ENCODE results near the gene BOK. TPM values are rescaled to one million over a fixed set of nuclear protein-coding genes. Genes with fewer than 3 reads are reported as not detected.

Gene BOK
- total RNA-seq, 1 donor from 2014 or later, result 35.1 TPM

GRCh38 chr2:241545523-241546473 is 12.7 kb upstream of the BOK start:
- intact Hi-C loops (cut with DNase I), result no loop called here

DNA sequence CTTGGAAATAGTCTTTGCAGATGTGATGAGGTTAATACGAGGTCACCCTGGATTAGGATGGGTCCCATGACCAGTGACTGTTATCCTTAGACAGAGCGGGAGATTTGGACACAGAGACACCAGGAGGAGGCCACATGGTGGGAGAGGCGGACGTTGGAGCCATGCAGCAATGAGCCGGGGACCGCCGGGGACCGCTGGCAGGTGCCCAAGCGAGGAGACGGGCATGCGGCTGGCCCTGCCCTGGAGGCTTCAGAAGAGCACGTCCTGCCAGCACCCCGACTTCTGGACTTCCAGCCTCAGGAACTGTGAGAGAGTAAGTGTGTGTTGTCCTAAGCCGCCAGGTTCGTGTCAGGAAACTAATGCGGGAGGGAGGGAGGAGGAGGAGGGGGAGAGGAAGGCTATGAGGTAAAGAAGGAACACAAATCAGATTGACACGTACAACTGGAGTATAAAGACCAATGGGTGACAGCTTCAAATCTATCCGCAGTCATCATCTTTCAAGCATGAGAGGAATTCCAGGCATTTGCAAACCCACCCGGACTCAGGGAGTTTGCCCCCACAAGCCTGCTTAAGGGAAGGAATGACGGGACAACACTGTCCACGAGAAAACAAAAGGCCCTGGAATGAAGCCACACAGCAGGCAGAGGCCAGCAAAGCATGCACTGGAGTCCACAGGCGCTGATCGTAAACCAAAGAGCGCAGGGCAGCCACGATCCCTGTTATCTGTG is 11.6 kb upstream of the BOK start:
- Histone ChIP-seq H3K4me3 (no peak overlapping the region), H3K27me3 (no peaks in the 10 kb centered on the region), H3K36me3 (no peaks in the 10 kb centered on the region), H3K9me3 (no peaks in the 10 kb centered on the region), H3K27ac (no peak overlapping the region), H3K4me1 (peaks cover 11% of the 10 kb centered on the region)
- TF ChIP-seq POLR2A (IDR thresholded peaks at IDR 0.05), result no peak
- no peak for TF ChIP-seq CTCF (IDR thresholded peaks at IDR 0.05)
- TF ChIP-seq POLR2AphosphoS5 (IDR thresholded peaks at IDR 0.05; ENCODE audit: insufficient read depth in 1 of 2, low read depth in 1 of 2), result no peak
- no peak for DNase-seq (ENCODE audit: extremely low spot score in 2 of 2)
- intact Hi-C loops (cut with DNase I), result no loop called here

More at GRCh38 chr2:241545523-241546473, 12.7 kb upstream of the BOK start:
- Histone ChIP-seq H3K36me3 (no peaks in the 10 kb centered on the region), H3K9me3 (no peaks in the 10 kb centered on the region), H3K27me3 (no peaks in the 10 kb centered on the region), H3K4me3 (no peak overlapping the region), H3K4me1 (peaks cover 22% of the 10 kb centered on the region), H3K27ac (no peak overlapping the region)
- no peak for DNase-seq (ENCODE audit: extremely low spot score in 2 of 2)
- no peak for TF ChIP-seq POLR2AphosphoS5 (IDR thresholded peaks at IDR 0.05; ENCODE audit: insufficient read depth in 1 of 2, low read depth in 1 of 2)
- TF ChIP-seq CTCF (IDR thresholded peaks at IDR 0.05), result no peak
- no peak for TF ChIP-seq POLR2A (IDR thresholded peaks at IDR 0.05)

- intact Hi-C loops (cut with DNase I), result no loop called here
- H3K27me3 ChIP-seq, result no peaks in the 10 kb centered on the region
- no peak overlapping the region for H3K27ac ChIP-seq
- no peak overlapping the region for H3K4me3 ChIP-seq
- no peaks in the 10 kb centered on the region for H3K9me3 ChIP-seq
- TF ChIP-seq POLR2AphosphoS5 (IDR thresholded peaks at IDR 0.05; ENCODE audit: insufficient read depth in 1 of 2, low read depth in 1 of 2) (no peak), CTCF (IDR thresholded peaks at IDR 0.05) (no peak), POLR2A (IDR thresholded peaks at IDR 0.05) (no peak)
- no peak for DNase-seq (ENCODE audit: extremely low spot score in 2 of 2)
- H3K4me1 ChIP-seq, result peaks cover 10% of the 10 kb centered on the region
- H3K36me3 ChIP-seq, result no peaks in the 10 kb centered on the region
Measured at GRCh38 chr2:241547781-241548450, 10.6 kb upstream of the BOK start.

DNA sequence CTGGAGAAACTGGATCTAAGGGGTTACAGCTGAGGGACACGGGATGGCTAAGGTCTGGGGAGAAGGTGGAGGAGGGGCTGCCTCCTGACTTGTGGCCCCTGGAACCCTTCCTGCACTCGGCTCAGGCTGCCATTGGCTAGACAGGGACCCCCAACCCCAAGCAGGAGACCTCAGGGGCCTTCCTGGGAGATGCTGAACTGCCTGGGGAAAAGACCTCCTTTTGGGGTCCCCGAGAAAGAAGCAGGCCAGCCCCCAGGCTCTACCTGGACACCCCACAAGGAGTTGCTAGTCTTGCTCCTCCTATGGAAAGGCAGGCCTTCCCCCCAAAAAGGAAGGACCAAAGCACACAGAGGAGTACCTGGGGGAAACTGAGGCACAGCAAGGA is 10.1 kb upstream of the BOK start:
- Histone ChIP-seq H3K9me3 (no peaks in the 10 kb centered on the region), H3K27ac (no peak overlapping the region), H3K36me3 (no peaks in the 10 kb centered on the region), H3K4me3 (no peak overlapping the region), H3K4me1 (peaks cover 10% of the 10 kb centered on the region), H3K27me3 (no peaks in the 10 kb centered on the region)
- TF ChIP-seq CTCF (IDR thresholded peaks at IDR 0.05) (no peak), POLR2A (IDR thresholded peaks at IDR 0.05) (no peak), POLR2AphosphoS5 (IDR thresholded peaks at IDR 0.05; ENCODE audit: insufficient read depth in 1 of 2, low read depth in 1 of 2) (no peak)
- intact Hi-C loops (cut with DNase I), result no loop called here
- DNase-seq (ENCODE audit: extremely low spot score in 2 of 2), result no peak

All from vagina (tissue), 2 donors.